Measurements from ENCODE around the gene RABAC1. TPM values are rescaled to one million over a fixed set of nuclear protein-coding genes. Genes with fewer than 3 reads are reported as not detected.

Gene RABAC1
- total and polyA plus RNA-seq, 2 of the 4 experiments (the other 2 are of a cell fraction), result 117 to 276 TPM

- Histone ChIP-seq H3K14ac (replicated peaks; ENCODE audit: low read depth, low read length) (no peak overlapping the region), H3K56ac (ENCODE audit: extremely low read depth, insufficient read depth, low read length) (no peak overlapping the region), H3K23ac (ENCODE audit: low read depth, low read length) (no peak overlapping the region), H2AK9ac (replicated peaks; ENCODE audit: low read depth, low read length, poor library complexity) (peak overlapping the region; percentile 42), H2AK5ac (ENCODE audit: low read depth, low read length) (no peak overlapping the region), H3K18ac (ENCODE audit: low read depth, low read length) (no peak overlapping the region), H4K8ac (ENCODE audit: low read depth in 2 of 2, low read length in 2 of 2) (no peak overlapping the region), H4K20me1 (ENCODE audit: insufficient read depth, low read length) (peaks cover 27% of the 10 kb centered on the region), H2BK120ac (ENCODE audit: low read depth, low read length) (no peak overlapping the region), H3K4ac (ENCODE audit: low read depth, low read length) (no peak overlapping the region), H2BK20ac (ENCODE audit: low read depth, low read length) (no peak overlapping the region), H3K9me1 (ENCODE audit: insufficient read depth, low read length) (peaks cover 20% of the 10 kb centered on the region), H3K9me3 (ENCODE audit: control insufficient read depth, insufficient read depth, low read length) (peaks cover 3% of the 10 kb centered on the region; the same call in 1 of the 2 replicates), H3K27ac (ENCODE audit: insufficient read depth, low read length) (no peak overlapping the region), H4K5ac (ENCODE audit: low read depth, low read length) (no peak overlapping the region), H3K9ac (ENCODE audit: low read depth, low read length) (no peak overlapping the region), H3K79me1 (ENCODE audit: low read depth in 1 of 2, low read length in 2 of 2) (no peaks in the 10 kb centered on the region), H2BK15ac (ENCODE audit: low read depth, low read length) (no peak overlapping the region), H3K4me3 (ENCODE audit: insufficient read depth, low read depth, low read length) (no peak overlapping the region), H2BK5ac (ENCODE audit: low read depth, low read length, poor library complexity, severe bottlenecking) (no peak overlapping the region), H3K36me3 (ENCODE audit: control insufficient read depth, insufficient read depth, low read length) (no peaks in the 10 kb centered on the region), H3K27me3 (ENCODE audit: control insufficient read depth, insufficient read depth, low read length) (peaks cover 85% of the 10 kb centered on the region), H4K91ac (ENCODE audit: insufficient read depth, low read depth, low read length) (no peak overlapping the region), H2AFZ (replicated peaks; ENCODE audit: low read length, poor library complexity) (no peak overlapping the region), H3K4me1 (ENCODE audit: control insufficient read depth, insufficient read depth, low read length) (no peaks in the 10 kb centered on the region), H3K4me2 (ENCODE audit: low read depth, low read length) (no peak overlapping the region)
- POLR2A ChIA-PET (ENCODE audit: unreplicated experiment), result no interaction called here
- ATAC-seq (ENCODE audit: low read depth) (no peak), DNase-seq (no peak)
- WGBS, 2 experiments (ENCODE audit: extremely low coverage in 2 of 2, insufficient read length in 1 of 2), result 21% methylated on average over 4 of the region's 22 CpGs; no CpG with 5 or more reads in 1 of the 2 experiments
- intact Hi-C loops (cut with micrococcal nuclease), result no loop called here
- no TSS peak for BruUV-seq (replicated peaks)
- in situ Hi-C loops (cut with MboI; ENCODE audit: low sequenced_read_pairs), result no loop called here
- dilution Hi-C loops (cut with HindIII; ENCODE audit: low sequenced_read_pairs, unreplicated experiment), result no loop called here
- CTCF ChIA-PET, result no interaction called here
- TF ChIP-seq MAZ (IDR thresholded peaks at IDR 0.05; ENCODE audit: borderline replicate concordance, low read depth, low read length) (no peak), NFE2L2 (IDR thresholded peaks at IDR 0.05; ENCODE audit: low read depth, low read length) (no peak), CEBPB (IDR thresholded peaks at IDR 0.05; ENCODE audit: low read depth, low read length) (no peak), MXI1 (IDR thresholded peaks at IDR 0.05; ENCODE audit: borderline replicate concordance, low read depth, low read length) (no peak), POLR2A (IDR thresholded peaks at IDR 0.05; ENCODE audit: low read depth, low read length) (no peak), FOS (IDR thresholded peaks at IDR 0.05; ENCODE audit: low read depth, low read length) (no peak), RCOR1 (IDR thresholded peaks at IDR 0.05; ENCODE audit: insufficient replicate concordance, low read length) (no peak), SMC3 (IDR thresholded peaks at IDR 0.05; ENCODE audit: low read depth, low read length) (no peak), BHLHE40 (IDR thresholded peaks at IDR 0.05; ENCODE audit: low read depth, low read length) (no peak), USF2 (IDR thresholded peaks at IDR 0.05; ENCODE audit: low read depth, low read length) (no peak), CTCF (conservative IDR thresholded peaks at IDR 0.05; ENCODE audit: low read depth, low read length) (no peak), RFX5 (IDR thresholded peaks at IDR 0.05; ENCODE audit: low read depth, low read length) (no peak), CHD1 (IDR thresholded peaks at IDR 0.05; ENCODE audit: low read depth, low read length) (no peak), ELK1 (IDR thresholded peaks at IDR 0.05; ENCODE audit: borderline replicate concordance, low read depth, low read length) (no peak)
Measured at GRCh38 chr19:41921577-41922576, 37.2 kb downstream of the RABAC1 start.

All from IMR-90 (cell line).